MM.1S (cell line): ENCODE results near the gene ZKSCAN3.

Experiments
- DNase-seq: peaks from one replicate; pipeline ENCODE4 v3.0.0-alpha.2; 2015
- H2AFZ ChIP-seq: fragments of 300-600 bp; sonication (generic); 2 replicates; pipeline ENCODE4 v1.6.0; 2016; ENCODE audit warnings: antibody characterized with exemption, low read length
- H3F3A ChIP-seq: fragments of 300-600 bp; sonication (generic); 2 replicates; pipeline ENCODE4 v1.6.1; 2016; ENCODE audit warnings: mild to moderate bottlenecking, antibody characterized with exemption, low read length, moderate library complexity, mixed read lengths; ENCODE audit not compliant: insufficient read depth
- H3K27ac ChIP-seq: fragments of 300-600 bp; sonication (generic); 2 replicates; pipeline ENCODE4 v1.5.1; 2016; ENCODE audit warnings: mild to moderate bottlenecking, low read length
- H3K27me3 ChIP-seq: fragments of 300-600 bp; sonication (generic); replicated peaks from 2 replicates; pipeline ENCODE4 v1.6.0; 2016; ENCODE audit warnings: low read length; ENCODE audit not compliant: insufficient read depth
- H3K36me3 ChIP-seq: fragments of 300-600 bp; sonication (generic); replicated peaks from 2 replicates; pipeline ENCODE4 v1.6.1; 2016; ENCODE audit warnings: mild to moderate bottlenecking, low read length, mixed read lengths; ENCODE audit not compliant: insufficient read depth
- H3K4me1 ChIP-seq: fragments of 300-600 bp; sonication (generic); 2 replicates; pipeline ENCODE4 v1.6.1; 2016; ENCODE audit warnings: low read length, mixed read lengths
- H3K4me2 ChIP-seq: fragments of 300-600 bp; sonication (generic); 2 replicates; pipeline ENCODE4 v1.6.0; 2016; ENCODE audit warnings: low read depth, low read length
- H3K4me3 ChIP-seq: fragments of 300-600 bp; sonication (generic); 2 replicates; pipeline ENCODE4 v1.5.1; 2016; ENCODE audit warnings: low read length, mixed read lengths
- H3K79me2 ChIP-seq: fragments of 300-600 bp; sonication (generic); 2 replicates; pipeline ENCODE4 v1.6.1; 2016; ENCODE audit warnings: mixed run types, low read length, mixed read lengths
- H3K9ac ChIP-seq: fragments of 300-600 bp; sonication (generic); 2 replicates; pipeline ENCODE4 v1.6.1; 2016; ENCODE audit warnings: low read length, mixed read lengths
- H3K9me2 ChIP-seq: fragments of 300-600 bp; sonication (generic); replicated peaks from 2 replicates; pipeline ENCODE4 v1.6.1; 2016; ENCODE audit warnings: mild to moderate bottlenecking, low read length, mixed read lengths; ENCODE audit not compliant: insufficient read depth
- H3K9me3 ChIP-seq: fragments of 300-600 bp; sonication (generic); replicated peaks from 2 replicates; pipeline ENCODE4 v1.6.1; 2016; ENCODE audit warnings: mild to moderate bottlenecking, low read length, mixed read lengths; ENCODE audit not compliant: insufficient read depth
- H4K20me1 ChIP-seq: fragments of 300-600 bp; sonication (generic); 2 replicates; pipeline ENCODE4 v1.6.1; 2016; ENCODE audit warnings: mild to moderate bottlenecking, low read length, moderate library complexity, mixed read lengths; ENCODE audit not compliant: insufficient read depth
- CTCF ChIP-seq: fragments of 300-600 bp; sonication (generic); IDR thresholded peaks from 2 replicates; pipeline ENCODE4 v1.5.1; 2016; ENCODE audit warnings: antibody characterized with exemption, low read length, mixed read lengths
- EZH2 ChIP-seq: fragments of 300-600 bp; sonication (generic); optimal IDR thresholded peaks from 2 replicates; pipeline ENCODE3; 2017; ENCODE audit warnings: low read depth, mild to moderate bottlenecking, antibody characterized with exemption, low read length, mixed read lengths
- EZH2phosphoT487 ChIP-seq: fragments of 300-600 bp; sonication (generic); IDR thresholded peaks from 2 replicates; pipeline ENCODE4 v1.6.1; 2018; ENCODE audit warnings: antibody characterized with exemption, low read length

ZKSCAN3 gene

GRCh38 chr6:28377879-28378278 is 28.1 kb downstream of the ZKSCAN3 start:
- DNase-seq, result no peak
- no peak overlapping the region for H3K4me2 ChIP-seq
- no peak overlapping the region for H3K9ac ChIP-seq
- H3K4me1 ChIP-seq, result peaks cover 10% of the 10 kb centered on the region
- H4K20me1 ChIP-seq, result no peaks in the 10 kb centered on the region
- H3K79me2 ChIP-seq, result no peaks in the 10 kb centered on the region
- H3K9me3 ChIP-seq, result no peaks in the 10 kb centered on the region
- no peaks in the 10 kb centered on the region for H3K9me2 ChIP-seq
- no peak overlapping the region for H3K27ac ChIP-seq
- H3K36me3 ChIP-seq, result no peaks in the 10 kb centered on the region
- H3K4me3 ChIP-seq, result no peak overlapping the region
- TF ChIP-seq EZH2 (no peak), EZH2phosphoT487 (no peak), CTCF (no peak)
- no peaks in the 10 kb centered on the region for H3F3A ChIP-seq
- H2AFZ ChIP-seq, result no peak overlapping the region
- no peaks in the 10 kb centered on the region for H3K27me3 ChIP-seq

GRCh38 chr6:28378644-28379043 is 28.9 kb downstream of the ZKSCAN3 start:
- Histone ChIP-seq H3K79me2 (no peaks in the 10 kb centered on the region), H3K27ac (no peak overlapping the region), H3K9me3 (no peaks in the 10 kb centered on the region), H3K9ac (no peak overlapping the region), H3K9me2 (no peaks in the 10 kb centered on the region), H2AFZ (no peak overlapping the region), H3K4me2 (no peak overlapping the region), H3K36me3 (no peaks in the 10 kb centered on the region), H3K27me3 (no peaks in the 10 kb centered on the region), H3K4me1 (peaks cover 10% of the 10 kb centered on the region), H3F3A (peaks cover under 1% of the 10 kb centered on the region; the same call in 1 of the 2 replicates), H3K4me3 (no peak overlapping the region), H4K20me1 (no peaks in the 10 kb centered on the region)
- TF ChIP-seq CTCF (no peak), EZH2 (no peak), EZH2phosphoT487 (no peak)
- DNase-seq, result no peak

- Histone ChIP-seq H3K9ac (no peak overlapping the region), H4K20me1 (no peaks in the 10 kb centered on the region), H3K9me3 (no peaks in the 10 kb centered on the region), H3K27ac (no peak overlapping the region), H3K4me2 (no peak overlapping the region), H2AFZ (no peak overlapping the region), H3F3A (peaks cover 8% of the 10 kb centered on the region; the same call in 1 of the 2 replicates), H3K4me1 (peaks cover 14% of the 10 kb centered on the region), H3K27me3 (no peaks in the 10 kb centered on the region), H3K9me2 (no peaks in the 10 kb centered on the region), H3K4me3 (no peak overlapping the region), H3K36me3 (no peaks in the 10 kb centered on the region), H3K79me2 (no peaks in the 10 kb centered on the region)
- no peak for DNase-seq
- no peak for TF ChIP-seq CTCF
- TF ChIP-seq EZH2phosphoT487, result no peak
- TF ChIP-seq EZH2, result no peak
Observed at GRCh38 chr6:28380381-28380780, 30.6 kb downstream of the ZKSCAN3 start.
